ENCODE results near the gene ZNHIT3. TPM values are rescaled to one million over a fixed set of nuclear protein-coding genes. Genes with fewer than 3 reads are reported as not detected.

ZNHIT3 gene
- total and polyA plus RNA-seq, 2 of the 4 experiments (the other 2 are of a cell fraction) = 27.8 to 52.3 TPM

GRCh38 chr17:36461330-36462110 is 25.0 kb upstream of the ZNHIT3 start:
- Histone ChIP-seq H3K18ac (ENCODE audit: low read depth, low read length) (no peak overlapping the region), H2BK15ac (ENCODE audit: low read depth, low read length) (no peak overlapping the region), H4K8ac (ENCODE audit: low read depth in 2 of 2, low read length in 2 of 2) (no peak overlapping the region), H2AK5ac (ENCODE audit: low read depth, low read length) (no peak overlapping the region), H3K4me1 (ENCODE audit: control insufficient read depth, insufficient read depth, low read length) (no peaks in the 10 kb centered on the region), H3K4me2 (ENCODE audit: low read depth, low read length) (no peak overlapping the region), H3K4me3 (ENCODE audit: insufficient read depth, low read depth, low read length) (no peak overlapping the region), H2AK9ac (replicated peaks; ENCODE audit: low read depth, low read length, poor library complexity) (no peak overlapping the region), H3K23ac (ENCODE audit: low read depth, low read length) (no peak overlapping the region), H3K27me3 (ENCODE audit: control insufficient read depth, insufficient read depth, low read length) (no peaks in the 10 kb centered on the region; the same call in 1 of the 2 replicates), H2AFZ (replicated peaks; ENCODE audit: low read length, poor library complexity) (no peak overlapping the region), H3K9me1 (ENCODE audit: insufficient read depth, low read length) (no peaks in the 10 kb centered on the region), H4K20me1 (ENCODE audit: insufficient read depth, low read length) (no peaks in the 10 kb centered on the region), H2BK120ac (ENCODE audit: low read depth, low read length) (no peak overlapping the region), H2BK5ac (ENCODE audit: low read depth, low read length, poor library complexity, severe bottlenecking) (no peak overlapping the region), H4K5ac (ENCODE audit: low read depth, low read length) (no peak overlapping the region), H3K36me3 (ENCODE audit: control insufficient read depth, insufficient read depth, low read length) (no peaks in the 10 kb centered on the region), H3K56ac (ENCODE audit: extremely low read depth, insufficient read depth, low read length) (no peak overlapping the region), H3K9me3 (ENCODE audit: control insufficient read depth, insufficient read depth, low read length) (no peaks in the 10 kb centered on the region), H3K4ac (ENCODE audit: low read depth, low read length) (no peak overlapping the region), H4K91ac (ENCODE audit: insufficient read depth, low read depth, low read length) (no peak overlapping the region), H3K9ac (ENCODE audit: low read depth, low read length) (no peak overlapping the region), H3K27ac (ENCODE audit: insufficient read depth, low read length) (no peak overlapping the region), H3K79me1 (ENCODE audit: low read depth in 1 of 2, low read length in 2 of 2) (no peaks in the 10 kb centered on the region), H3K14ac (replicated peaks; ENCODE audit: low read depth, low read length) (no peak overlapping the region), H2BK20ac (ENCODE audit: low read depth, low read length) (no peak overlapping the region)
- DNase-seq (no peak), ATAC-seq (ENCODE audit: low read depth) (no peak)
- ChIA-PET CTCF (no interaction called here), POLR2A (ENCODE audit: unreplicated experiment) (no interaction called here)
- in situ Hi-C loops (cut with MboI; ENCODE audit: low sequenced_read_pairs) (loop anchor here (25.0 kb wide), 1 partner anchor 249 kb away; the partner anchor contains the start of gene CCL4L2), dilution Hi-C loops (cut with HindIII; ENCODE audit: low sequenced_read_pairs, unreplicated experiment) (no loop called here), intact Hi-C loops (cut with micrococcal nuclease) (no loop called here)
- TF ChIP-seq CEBPB (IDR thresholded peaks at IDR 0.05; ENCODE audit: low read depth, low read length) = no peak
- no peak for TF ChIP-seq RCOR1 (IDR thresholded peaks at IDR 0.05; ENCODE audit: insufficient replicate concordance, low read length)
- TF ChIP-seq MXI1 (IDR thresholded peaks at IDR 0.05; ENCODE audit: borderline replicate concordance, low read depth, low read length) = no peak
- no peak for TF ChIP-seq RAD21 (IDR thresholded peaks at IDR 0.05; ENCODE audit: low read length)
- TF ChIP-seq NFE2L2 (IDR thresholded peaks at IDR 0.05; ENCODE audit: low read depth, low read length) = no peak
- no peak for TF ChIP-seq SMC3 (IDR thresholded peaks at IDR 0.05; ENCODE audit: low read depth, low read length)
- TF ChIP-seq CHD1 (IDR thresholded peaks at IDR 0.05; ENCODE audit: low read depth, low read length) = no peak
- no peak for TF ChIP-seq MAFK (IDR thresholded peaks at IDR 0.05; ENCODE audit: low read depth, low read length)
- TF ChIP-seq FOS (IDR thresholded peaks at IDR 0.05; ENCODE audit: low read depth, low read length) = no peak
- TF ChIP-seq USF2 (IDR thresholded peaks at IDR 0.05; ENCODE audit: low read depth, low read length) = no peak
- TF ChIP-seq RFX5 (IDR thresholded peaks at IDR 0.05; ENCODE audit: low read depth, low read length) = no peak
- TF ChIP-seq CTCF (conservative IDR thresholded peaks at IDR 0.05; ENCODE audit: low read depth, low read length) = no peak
- TF ChIP-seq ELK1 (IDR thresholded peaks at IDR 0.05; ENCODE audit: borderline replicate concordance, low read depth, low read length) = no peak
- TF ChIP-seq MAZ (IDR thresholded peaks at IDR 0.05; ENCODE audit: borderline replicate concordance, low read depth, low read length) = no peak
- WGBS, 2 experiments (ENCODE audit: extremely low coverage in 2 of 2, insufficient read length in 1 of 2) = 13% methylated on average over 4 of the region's 10 CpGs; no CpG with 5 or more reads in 1 of the 2 experiments
- no TSS peak for BruUV-seq (replicated peaks)

Measured in IMR-90 (cell line).